GM23338 (cell line): Measurements from ENCODE around the gene SLC39A10. TPM values are rescaled to one million over a fixed set of nuclear protein-coding genes. Genes with fewer than 3 reads are reported as not detected.

Experiments used
- ATAC-seq: fragments of 200-7000 bp; cut with Tn5 transposase; 3 replicates; pipeline ENCODE4 v1.9.1; 2020
- DNase-seq: peaks from one replicate; pipeline ENCODE4 v3.0.0-alpha.2; 2015; ENCODE audit warnings: low spot score
- H2AFZ ChIP-seq: fragments of 200-600 bp; sonication (generic); 2 replicates; pipeline ENCODE4 v1.8.0; 2016; ENCODE audit warnings: antibody characterized with exemption, mild to moderate bottlenecking, moderate library complexity
- H3F3A ChIP-seq: fragments of 200-600 bp; sonication (generic); replicated peaks from 2 replicates; pipeline ENCODE4 v1.8.0; 2017; ENCODE audit warnings: antibody characterized with exemption, mixed run types, low read depth
- H3K27ac ChIP-seq: fragments of 200-600 bp; sonication (generic); 2 replicates; pipeline ENCODE4 v1.6.1; 2016; ENCODE audit warnings: low read depth
- H3K27me3 ChIP-seq: fragments of 200-600 bp; sonication (generic); 2 replicates; pipeline ENCODE4 v1.8.0; 2016; ENCODE audit warnings: mild to moderate bottlenecking, mixed run types, moderate library complexity; ENCODE audit not compliant: insufficient read depth
- H3K36me3 ChIP-seq: fragments of 200-600 bp; sonication (generic); 2 replicates; pipeline ENCODE4 v1.8.0; 2016; ENCODE audit warnings: mild to moderate bottlenecking; ENCODE audit not compliant: insufficient read depth
- H3K4me1 ChIP-seq: fragments of 200-600 bp; sonication (generic); 2 replicates; pipeline ENCODE4 v1.8.0; 2016; ENCODE audit warnings: mild to moderate bottlenecking, moderate library complexity; ENCODE audit not compliant: insufficient read depth
- H3K4me2 ChIP-seq: fragments of 200-600 bp; sonication (generic); 2 replicates; pipeline ENCODE4 v1.7.1; 2017; ENCODE audit warnings: mixed run types
- H3K4me3 ChIP-seq: fragments of 200-600 bp; sonication (generic); 2 replicates; pipeline ENCODE4 v1.6.1; 2016; ENCODE audit warnings: mixed run types
- H3K79me2 ChIP-seq: fragments of 200-600 bp; sonication (generic); replicated peaks from 2 replicates; pipeline ENCODE4 v1.8.0; 2017; ENCODE audit warnings: mild to moderate bottlenecking; ENCODE audit not compliant: insufficient read depth
- H3K9me2 ChIP-seq: fragments of 200-600 bp; sonication (generic); 2 replicates; pipeline ENCODE4 v1.8.0; 2017; ENCODE audit not compliant: insufficient read depth
- H4K20me1 ChIP-seq: fragments of 200-600 bp; sonication (generic); replicated peaks from 2 replicates; pipeline ENCODE4 v1.8.0; 2017; ENCODE audit warnings: mild to moderate bottlenecking; ENCODE audit not compliant: insufficient read depth
- H3K27ac Mint-ChIP-seq: 2 replicates; pipeline ENCODE4 v1.8.0; 2020; ENCODE audit warnings: inconsistent platforms, mild to moderate bottlenecking, moderate library complexity, mixed read lengths
- H3K27me3 Mint-ChIP-seq: 3 replicates; pipeline ENCODE4 v1.8.0; 2022; ENCODE audit warnings: low read depth, mild to moderate bottlenecking, moderate library complexity, mixed read lengths, inconsistent platforms; ENCODE audit not compliant: insufficient read depth, poor library complexity
- H3K36me3 Mint-ChIP-seq: 3 replicates; pipeline ENCODE4 v1.8.0; 2021; ENCODE audit warnings: low read depth, mild to moderate bottlenecking, inconsistent platforms, moderate library complexity, mixed read lengths
- H3K4me1 Mint-ChIP-seq: 3 replicates; pipeline ENCODE4 v1.8.0; 2020; ENCODE audit warnings: mild to moderate bottlenecking, inconsistent platforms, mixed read lengths
- H3K4me3 Mint-ChIP-seq: 3 replicates; pipeline ENCODE4 v1.8.0; 2021; ENCODE audit warnings: moderate library complexity, mild to moderate bottlenecking, inconsistent platforms, mixed read lengths
- H3K9me3 Mint-ChIP-seq: 3 replicates; pipeline ENCODE4 v1.8.0; 2020; ENCODE audit warnings: moderate library complexity, mild to moderate bottlenecking, inconsistent platforms, mixed read lengths
- CREB1 ChIP-seq: fragments of 250-450 bp; sonication (Bioruptor Pico); IDR thresholded peaks from 2 replicates; pipeline ENCODE4 v1.5.0; 2020; ENCODE audit warnings: low read depth, mild to moderate bottlenecking, moderate library complexity
- CTCF ChIP-seq, 2 experiments: fragments of 200-600 bp in 1 of 2; sonication (generic) in 1 of 2; conservative IDR thresholded peaks; 2 replicates each; pipeline versions ENCODE4 v1.5.1 to v1.6.1; 2016 to 2017; ENCODE audit warnings: antibody characterized with exemption in 2 of 2, low read depth in 2 of 2, mild to moderate bottlenecking in 2 of 2, moderate library complexity in 1 of 2
- NANOG ChIP-seq: IDR thresholded peaks from 2 replicates; pipeline ENCODE4 v1.6.1; 2016; ENCODE audit warnings: antibody characterized with exemption, borderline replicate concordance
- POLR2AphosphoS5 ChIP-seq: IDR thresholded peaks from 2 replicates; pipeline ENCODE4 v1.6.1; 2016; ENCODE audit warnings: antibody characterized with exemption, low read depth
- REST ChIP-seq: IDR thresholded peaks from one replicate; pipeline ENCODE4 v1.6.1; 2018; ENCODE audit warnings: antibody characterized with exemption; ENCODE audit not compliant: unreplicated experiment
- ZNF114 ChIP-seq: fragments of 250-450 bp; sonication (Bioruptor Pico); IDR thresholded peaks from 2 replicates; pipeline ENCODE4 v1.5.0; 2020; ENCODE audit warnings: mild to moderate bottlenecking, moderate library complexity
- ZNF331 ChIP-seq: fragments of 250-450 bp; sonication (Bioruptor Pico); IDR thresholded peaks from 2 replicates; pipeline ENCODE4 v1.5.0; 2020; ENCODE audit warnings: low read depth, mild to moderate bottlenecking, moderate library complexity
- ZNF462 ChIP-seq: fragments of 250-450 bp; sonication (Bioruptor Pico); IDR thresholded peaks from 2 replicates; pipeline ENCODE4 v1.5.0; 2020; ENCODE audit warnings: mild to moderate bottlenecking, moderate library complexity
- polyA plus RNA-seq: library from polyadenylated mRNA; unstranded; fragments of >200 nt; fragmentation: Nextera tagmentation; extraction: Ambion mirVana; gene quantifications from 2 replicates; pipeline ENCODE4 v1.2.1, GENCODE V29; 2016
- total RNA-seq: library from RNA; depleted of rRNA; stranded (reverse); fragments of >200 nt; shearing (Covaris generic); gene quantifications from 2 replicates; pipeline ENCODE4 v1.2.3, GENCODE V29; 2014

The SLC39A10 gene
- total and polyA plus RNA-seq, 2 experiments from 2014 or later: 261 to 356 TPM

- TF ChIP-seq ZNF462 (no peak), ZNF114 (CRISPR knock-in tag) (peak; percentile 80; the same call in 1 of the 2 replicates)
Measured at GRCh38 chr2:195695002-195695631, 38.1 kb downstream of the SLC39A10 start (continued).

GRCh38 chr2:195696012-195696411 is 39.0 kb downstream of the SLC39A10 start:
- ATAC-seq (no peak), DNase-seq (no peak)
- Histone ChIP-seq H3K79me2 (peaks cover 100% of the 10 kb centered on the region), H3K27me3 (no peaks in the 10 kb centered on the region), H4K20me1 (peaks cover 3% of the 10 kb centered on the region; the same call in 1 of the 2 replicates), H3K4me2 (no peak overlapping the region), H3K9me2 (no peaks in the 10 kb centered on the region), H3K4me3 (no peak overlapping the region), H3K36me3 (0 out of 2 replicates have a peak, but pooled peaks cover 3% of the 10 kb centered on the region), H3F3A (no peaks in the 10 kb centered on the region), H3K4me1 (peaks cover 34% of the 10 kb centered on the region), H3K27ac (peak overlapping the region; percentile 81; the same call in 1 of the 2 replicates), H2AFZ (no peak overlapping the region)
- H3K27ac Mint-ChIP-seq: no peak overlapping the region
- H3K36me3 Mint-ChIP-seq: peaks cover 57% of the 10 kb centered on the region
- no peak overlapping the region for H3K4me3 Mint-ChIP-seq
- peaks cover 10% of the 10 kb centered on the region for H3K9me3 Mint-ChIP-seq
- TF ChIP-seq REST (no peak), ZNF331 (CRISPR knock-in tag) (no peak), NANOG (no peak), CREB1 (no peak), POLR2AphosphoS5 (no peak), ZNF114 (CRISPR knock-in tag) (no peak), CTCF (conservative IDR thresholded peaks at IDR 0.05; ENCODE audit: low read depth in 2 of 2) (no peak)
- peaks cover 29% of the 10 kb centered on the region for H3K4me1 Mint-ChIP-seq
- peaks cover 2% of the 10 kb centered on the region for H3K27me3 Mint-ChIP-seq
